ENCODE measurements around the gene ZC3H18.
A peak's percentile ranks its signal among the peaks of the same experiment; 100 is the strongest.

ZC3H18 gene

DNA sequence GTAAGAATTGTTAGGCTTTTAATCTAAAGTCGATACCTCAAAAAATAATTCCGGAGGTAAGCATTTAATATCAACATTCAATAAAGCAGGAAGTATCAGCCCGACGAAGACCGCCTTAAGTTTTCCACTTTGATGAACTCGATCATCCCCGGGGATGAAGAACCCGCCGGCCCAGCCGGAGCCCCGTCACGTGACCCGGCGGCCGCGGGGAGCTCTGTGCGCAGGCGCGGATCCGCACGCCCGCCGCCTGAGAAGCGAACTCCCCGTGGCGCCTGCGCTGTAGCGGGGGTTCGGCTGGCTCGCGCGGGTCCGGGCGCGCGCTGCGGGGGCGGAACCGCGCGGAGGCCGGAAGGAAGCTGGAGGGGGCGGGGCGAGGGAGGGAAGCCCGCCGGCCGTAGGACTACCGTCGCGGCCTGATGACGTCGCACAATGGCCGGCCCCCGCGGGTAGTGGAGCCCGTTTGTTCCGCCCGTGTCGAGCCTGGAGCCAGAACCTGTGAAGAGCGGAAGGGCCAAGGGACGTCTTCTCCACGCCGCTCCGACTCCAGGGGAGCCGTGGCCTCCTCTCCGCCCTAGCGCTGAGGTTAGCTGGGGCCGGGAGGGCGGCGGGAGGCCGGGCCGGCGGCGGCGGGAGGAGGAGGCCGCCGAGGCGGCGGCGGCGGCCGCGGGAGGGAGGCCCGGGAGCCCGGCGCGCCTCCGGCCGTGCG lies at the start of gene ZC3H18:
Gene ZC3H18 (plus strand): TSS at position 419 of the 706 bp plus-strand sequence. CDS start 6,721 bp downstream, outside the sequence.
- TF ChIP-seq, protein P1, sequence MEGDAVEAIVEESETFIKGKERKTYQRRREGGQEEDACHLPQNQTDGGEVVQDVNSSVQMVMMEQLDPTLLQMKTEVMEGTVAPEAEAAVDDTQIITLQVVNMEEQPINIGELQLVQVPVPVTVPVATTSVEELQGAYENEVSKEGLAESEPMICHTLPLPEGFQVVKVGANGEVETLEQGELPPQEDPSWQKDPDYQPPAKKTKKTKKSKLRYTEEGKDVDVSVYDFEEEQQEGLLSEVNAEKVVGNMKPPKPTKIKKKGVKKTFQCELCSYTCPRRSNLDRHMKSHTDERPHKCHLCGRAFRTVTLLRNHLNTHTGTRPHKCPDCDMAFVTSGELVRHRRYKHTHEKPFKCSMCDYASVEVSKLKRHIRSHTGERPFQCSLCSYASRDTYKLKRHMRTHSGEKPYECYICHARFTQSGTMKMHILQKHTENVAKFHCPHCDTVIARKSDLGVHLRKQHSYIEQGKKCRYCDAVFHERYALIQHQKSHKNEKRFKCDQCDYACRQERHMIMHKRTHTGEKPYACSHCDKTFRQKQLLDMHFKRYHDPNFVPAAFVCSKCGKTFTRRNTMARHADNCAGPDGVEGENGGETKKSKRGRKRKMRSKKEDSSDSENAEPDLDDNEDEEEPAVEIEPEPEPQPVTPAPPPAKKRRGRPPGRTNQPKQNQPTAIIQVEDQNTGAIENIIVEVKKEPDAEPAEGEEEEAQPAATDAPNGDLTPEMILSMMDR (conservative IDR thresholded peaks at IDR 0.05; ENCODE audit: low read depth, low read length) = no peak
- H3K4me3 ChIP-seq (ENCODE audit: low read depth, low read length) = peak within 1 kb of the TSS; percentile 94
- peak; percentile 96 for DNase-seq (ENCODE audit: low read depth)

DNA sequence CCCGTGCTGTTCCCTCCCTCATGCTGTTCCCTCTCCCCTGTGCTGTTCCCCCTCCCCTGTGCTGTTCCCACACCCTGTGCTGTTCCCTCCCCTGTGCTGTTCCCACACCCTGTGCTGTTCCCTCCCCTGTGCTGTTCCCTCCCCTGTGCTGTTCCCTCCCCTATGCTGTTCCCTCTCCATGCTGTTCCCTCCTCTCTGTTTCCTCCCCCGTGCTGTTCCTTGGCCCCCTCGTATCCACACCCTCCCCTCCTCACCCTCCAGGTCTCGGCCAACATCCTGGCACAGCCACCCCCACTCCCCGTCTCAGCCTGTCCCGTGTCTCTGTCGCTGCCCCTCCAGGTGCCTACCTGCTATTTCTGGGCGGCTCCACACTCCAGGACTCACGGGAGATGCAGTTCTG lies 48.5 kb upstream of the ZC3H18 start:
- TF ChIP-seq, protein P1 (conservative IDR thresholded peaks at IDR 0.05; ENCODE audit: low read depth, low read length) = no peak
- H3K4me3 ChIP-seq (ENCODE audit: low read depth, low read length) = no peak overlapping the region
- no peak for DNase-seq (ENCODE audit: low read depth)

DNA sequence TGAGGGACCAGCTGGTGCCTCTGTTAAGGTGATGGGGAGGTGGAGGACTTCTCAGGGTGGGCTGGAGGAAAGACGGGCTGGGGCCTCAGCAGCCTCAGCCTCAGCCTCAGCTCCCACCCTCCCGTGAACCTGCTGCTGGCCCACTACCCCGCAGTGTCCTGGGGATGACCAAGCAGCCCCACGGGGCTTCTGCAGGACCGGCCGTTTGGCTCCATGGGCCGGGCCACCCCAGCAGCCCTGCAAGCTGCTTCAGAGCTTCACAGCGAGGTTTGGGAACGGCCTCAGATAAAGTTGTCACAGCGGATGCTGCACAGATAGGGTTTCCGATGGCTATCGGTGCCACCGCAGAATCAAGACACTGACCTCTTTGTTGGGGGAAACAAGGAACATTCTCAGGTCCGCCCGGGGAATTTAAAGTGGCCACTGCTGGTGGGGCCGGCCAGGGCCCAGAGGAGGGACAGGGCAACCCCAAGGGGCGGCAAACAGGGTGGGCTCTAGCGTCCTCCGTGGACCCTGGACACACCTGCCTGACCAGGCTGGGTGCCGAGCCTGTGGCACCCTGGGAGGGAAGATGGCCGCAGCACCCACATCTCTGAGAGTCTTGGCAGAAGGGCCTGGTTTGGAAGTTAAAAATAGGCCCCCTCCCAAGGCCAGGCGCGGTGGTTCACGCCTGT lies 47.8 kb upstream of the ZC3H18 start:
- TF ChIP-seq, protein P1 (conservative IDR thresholded peaks at IDR 0.05; ENCODE audit: low read depth, low read length) = no peak
- no peak overlapping the region for H3K4me3 ChIP-seq (ENCODE audit: low read depth, low read length)
- DNase-seq (ENCODE audit: low read depth) = no peak

DNA sequence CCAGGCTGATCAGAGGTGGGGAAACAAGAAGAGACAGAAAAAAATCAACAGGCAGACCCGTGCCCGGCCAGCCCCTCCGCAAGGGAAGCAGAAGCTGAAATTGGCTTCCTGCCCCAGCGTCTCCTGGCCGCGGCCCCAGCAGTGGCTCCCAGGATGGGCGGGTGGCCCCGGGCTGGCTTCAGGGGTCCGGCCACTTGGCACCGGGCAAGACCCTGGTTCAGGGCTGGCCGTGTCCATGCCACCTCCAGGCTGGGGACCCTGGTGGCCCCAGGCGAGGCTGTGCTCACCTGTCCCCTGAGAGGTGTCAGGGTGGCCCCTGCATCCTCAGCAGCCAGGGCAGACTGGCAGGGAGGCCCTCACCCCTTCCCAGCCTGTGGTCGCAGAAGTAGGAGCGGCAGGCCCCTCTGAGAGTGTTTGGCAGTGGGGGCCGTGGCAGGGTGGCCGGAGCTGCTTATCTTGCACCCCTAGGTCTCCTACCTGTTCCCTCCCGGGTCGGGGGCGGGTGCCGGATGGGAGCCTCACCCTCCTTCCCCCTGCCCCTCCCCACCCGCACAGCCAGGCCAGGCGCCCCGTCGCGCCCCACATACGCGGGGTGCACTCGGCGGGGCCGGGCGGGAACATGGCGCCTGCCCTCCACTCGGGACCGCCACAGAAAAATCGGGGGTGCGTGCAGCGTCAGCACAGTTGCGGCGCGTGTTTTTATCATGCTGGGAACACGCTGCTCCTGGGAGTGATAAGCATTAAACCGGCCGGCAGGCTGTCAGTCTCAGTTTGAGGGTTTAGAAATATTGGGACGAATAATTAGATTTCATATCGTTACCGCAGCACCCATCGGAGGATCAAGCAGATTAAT lies 46.7 kb upstream of the ZC3H18 start:
- TF ChIP-seq, protein P1 (conservative IDR thresholded peaks at IDR 0.05; ENCODE audit: low read depth, low read length) = no peak
- H3K4me3 ChIP-seq (ENCODE audit: low read depth, low read length) = no peak overlapping the region
- no peak for DNase-seq (ENCODE audit: low read depth)

DNA sequence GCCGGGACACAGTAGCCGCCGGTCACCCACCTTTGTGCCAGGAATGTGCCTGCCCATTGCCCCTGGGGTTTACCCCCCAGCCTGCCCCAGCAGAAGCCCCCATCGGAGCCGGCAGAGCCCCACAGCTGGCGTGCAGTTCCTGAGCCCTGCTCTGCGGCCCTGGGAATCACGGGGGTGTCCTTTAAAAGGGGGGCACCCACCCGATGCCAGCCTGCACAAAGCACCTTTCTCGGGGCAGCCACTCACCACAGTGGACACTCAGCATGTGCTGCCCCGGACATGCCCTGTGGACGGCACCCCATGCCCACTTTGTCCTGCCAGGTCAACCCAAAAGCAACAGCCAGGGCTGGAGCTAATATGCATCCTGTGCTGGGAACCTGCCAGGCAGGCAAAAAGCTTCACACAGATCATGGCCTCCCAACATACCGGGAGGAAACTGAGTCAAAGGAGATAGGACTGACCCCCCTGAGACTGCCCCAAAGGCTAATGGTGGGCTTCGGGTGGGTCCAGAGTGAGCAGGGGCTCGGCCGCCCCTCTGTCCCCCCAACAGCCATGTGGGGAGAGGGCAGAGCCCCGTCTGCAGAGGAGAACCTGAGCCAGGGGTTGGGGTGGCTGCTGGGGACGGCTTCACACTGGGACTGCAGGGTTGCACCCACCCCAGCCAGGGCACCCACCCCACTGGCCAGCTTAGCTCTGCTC lies 45.8 kb upstream of the ZC3H18 start:
- TF ChIP-seq, protein P1 (conservative IDR thresholded peaks at IDR 0.05; ENCODE audit: low read depth, low read length) = no peak
- DNase-seq (ENCODE audit: low read depth) = no peak
- H3K4me3 ChIP-seq (ENCODE audit: low read depth, low read length) = no peak overlapping the region

DNA sequence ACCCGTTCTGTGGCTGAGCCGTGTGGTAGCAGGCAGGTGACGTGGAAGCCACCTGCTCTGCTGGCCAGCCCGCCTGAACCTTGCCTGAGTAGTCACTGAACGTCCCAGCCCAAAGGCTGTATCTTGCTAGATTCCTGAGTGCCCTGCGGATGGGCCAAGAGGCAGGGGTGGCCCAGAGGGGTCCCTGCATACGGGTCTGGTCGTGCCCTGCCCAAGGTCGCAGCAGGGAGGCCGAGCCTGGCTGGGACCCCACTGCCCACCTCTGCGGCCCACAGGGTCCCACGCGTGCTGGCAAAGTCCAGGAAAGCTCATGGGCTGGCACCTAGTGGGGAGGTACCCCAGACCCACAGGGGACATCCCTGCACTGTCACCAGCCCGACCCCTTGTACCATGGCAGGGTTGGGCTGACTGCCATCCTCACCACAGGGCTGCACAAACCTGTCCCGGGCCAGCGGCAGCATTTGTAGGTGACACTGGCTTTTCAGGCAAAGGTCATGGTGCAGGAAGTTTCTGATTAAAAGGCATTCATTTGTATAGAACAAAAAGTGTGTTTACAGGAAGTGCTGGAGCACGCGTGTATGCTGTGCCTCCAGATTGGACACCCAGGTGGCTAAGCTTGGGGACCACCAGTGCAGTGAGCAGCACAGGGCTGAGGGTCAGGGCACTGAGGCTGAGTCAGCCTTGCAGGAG lies 45.1 kb upstream of the ZC3H18 start:
- no peak for DNase-seq (ENCODE audit: low read depth)
- no peak overlapping the region for H3K4me3 ChIP-seq (ENCODE audit: low read depth, low read length)
- TF ChIP-seq, protein P1 (conservative IDR thresholded peaks at IDR 0.05; ENCODE audit: low read depth, low read length) = no peak

Data from choroid plexus epithelial cell (primary cell).